LNCAP (cell line): ENCODE data around the gene IFNAR1.

Source experiments
- TF ChIP-seq, protein P1 (sequence below): fragments of 450-650 bp; IDR thresholded peaks from 2 replicates; pipeline ENCODE4 v1.5.1; 2017; ENCODE audit warnings: mild to moderate bottlenecking

Gene IFNAR1

DNA sequence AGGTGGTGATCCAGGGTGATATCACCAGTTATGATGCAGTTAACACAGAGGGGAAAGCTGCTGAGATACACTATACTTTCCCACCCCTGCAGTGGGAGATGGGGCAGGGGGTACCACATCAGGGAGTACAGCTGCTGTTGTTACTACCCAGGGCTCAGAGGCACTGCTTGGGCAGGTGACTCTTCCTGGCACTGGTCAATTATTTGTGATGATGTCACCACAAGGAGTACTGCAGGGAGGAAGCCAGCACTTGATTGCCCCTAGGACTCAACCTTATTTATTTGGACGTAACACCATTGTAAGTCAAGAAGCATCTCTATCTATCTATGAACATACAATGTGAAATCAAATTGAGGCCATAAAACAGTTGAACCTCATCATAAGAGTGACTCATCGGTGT is 10.1 kb downstream of the IFNAR1 start:
- TF ChIP-seq, protein P1, sequence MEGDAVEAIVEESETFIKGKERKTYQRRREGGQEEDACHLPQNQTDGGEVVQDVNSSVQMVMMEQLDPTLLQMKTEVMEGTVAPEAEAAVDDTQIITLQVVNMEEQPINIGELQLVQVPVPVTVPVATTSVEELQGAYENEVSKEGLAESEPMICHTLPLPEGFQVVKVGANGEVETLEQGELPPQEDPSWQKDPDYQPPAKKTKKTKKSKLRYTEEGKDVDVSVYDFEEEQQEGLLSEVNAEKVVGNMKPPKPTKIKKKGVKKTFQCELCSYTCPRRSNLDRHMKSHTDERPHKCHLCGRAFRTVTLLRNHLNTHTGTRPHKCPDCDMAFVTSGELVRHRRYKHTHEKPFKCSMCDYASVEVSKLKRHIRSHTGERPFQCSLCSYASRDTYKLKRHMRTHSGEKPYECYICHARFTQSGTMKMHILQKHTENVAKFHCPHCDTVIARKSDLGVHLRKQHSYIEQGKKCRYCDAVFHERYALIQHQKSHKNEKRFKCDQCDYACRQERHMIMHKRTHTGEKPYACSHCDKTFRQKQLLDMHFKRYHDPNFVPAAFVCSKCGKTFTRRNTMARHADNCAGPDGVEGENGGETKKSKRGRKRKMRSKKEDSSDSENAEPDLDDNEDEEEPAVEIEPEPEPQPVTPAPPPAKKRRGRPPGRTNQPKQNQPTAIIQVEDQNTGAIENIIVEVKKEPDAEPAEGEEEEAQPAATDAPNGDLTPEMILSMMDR: no peak

GRCh38 chr21:33339135-33339534 is 14.4 kb downstream of the IFNAR1 start:
- TF ChIP-seq, protein P1: no peak

DNA sequence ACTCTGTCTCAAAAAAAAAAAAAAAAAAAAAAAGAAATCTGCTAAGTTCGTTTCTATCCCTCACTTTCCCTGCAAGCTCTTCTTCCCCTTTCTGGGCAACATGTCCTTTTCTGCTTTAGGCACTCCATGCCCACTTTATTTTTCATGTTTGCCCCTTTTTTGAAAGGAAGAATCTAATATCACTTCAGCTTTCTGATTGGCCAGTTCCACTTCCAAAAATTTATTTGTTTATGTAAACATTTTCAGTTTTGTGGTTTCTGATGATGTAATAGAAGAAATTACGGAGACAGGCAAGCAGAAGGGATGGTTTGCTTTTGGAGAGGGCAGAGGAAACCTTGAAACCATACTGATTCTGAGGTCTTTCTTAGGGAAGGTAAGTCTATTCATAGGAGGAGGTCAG is 15.1 kb downstream of the IFNAR1 start:
- TF ChIP-seq, protein P1: no peak

DNA sequence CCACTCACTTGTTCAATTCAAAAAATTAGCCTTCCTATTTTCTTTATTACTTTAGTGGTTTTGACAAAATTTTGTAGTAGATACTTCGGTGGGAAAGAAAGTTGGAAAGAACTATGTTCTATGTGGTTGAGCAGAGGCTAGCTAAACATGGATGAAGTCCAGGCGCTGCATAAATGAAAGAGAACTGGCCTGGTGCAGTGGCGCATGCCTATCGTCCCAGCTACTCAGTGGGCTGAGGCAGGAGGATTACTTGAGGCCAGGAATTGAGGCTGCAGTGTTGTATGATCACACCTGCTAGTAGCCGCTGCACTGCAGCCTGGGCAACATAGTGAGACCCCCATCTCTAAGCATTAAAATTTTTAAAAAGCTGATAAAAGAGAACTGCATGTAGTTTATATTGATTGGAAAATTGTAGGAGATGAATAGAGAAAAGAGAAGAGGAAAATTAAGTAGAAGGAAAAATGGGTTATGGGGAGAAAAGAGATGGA is 21.0 kb downstream of the IFNAR1 start:
- TF ChIP-seq, protein P1: no peak

DNA sequence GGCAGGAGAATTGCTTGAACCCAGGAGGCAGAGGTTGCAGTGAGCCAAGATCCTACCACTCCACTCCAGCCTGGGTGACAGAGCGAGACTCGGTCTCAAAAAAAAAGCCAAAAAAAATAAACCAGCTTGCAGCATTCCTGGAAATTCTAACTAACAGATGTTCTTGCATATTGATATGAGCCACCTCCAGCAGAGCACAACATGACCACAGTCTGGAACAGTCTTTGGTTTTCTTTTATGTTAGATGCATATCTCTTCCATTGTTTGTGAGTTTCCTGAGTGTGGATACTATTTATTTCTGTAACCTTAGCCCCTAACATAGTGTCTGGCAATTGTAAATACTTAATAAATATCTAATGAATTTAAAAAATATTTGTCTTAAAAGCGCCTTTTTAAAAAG is 23.9 kb downstream of the IFNAR1 start:
- TF ChIP-seq, protein P1: no peak

DNA sequence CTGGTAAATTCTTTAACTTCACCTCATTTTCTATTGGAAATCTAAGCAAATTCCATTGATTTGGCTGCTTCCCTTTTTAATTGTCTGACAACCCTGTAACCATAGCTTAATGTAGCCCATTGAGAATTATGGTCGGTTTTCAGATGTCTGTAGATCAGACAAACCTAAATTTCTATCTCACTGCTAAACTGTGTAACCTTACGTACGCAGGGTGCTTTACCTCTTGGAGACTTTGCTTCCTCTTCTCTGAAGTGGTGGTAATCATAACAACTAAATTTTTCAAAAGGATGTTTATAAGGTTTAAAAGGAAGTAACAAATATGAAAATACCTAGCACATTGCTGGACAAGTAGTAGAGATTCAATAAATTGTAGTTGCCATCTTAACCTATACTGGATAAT is 25.9 kb downstream of the IFNAR1 start:
- TF ChIP-seq, protein P1: no peak

- TF ChIP-seq, protein P1: no peak
These were observed 30.6 kb downstream of the IFNAR1 start for GRCh38 chr21:33355355-33355754.

GRCh38 chr21:33355996-33356395 is 31.2 kb downstream of the IFNAR1 start:
- TF ChIP-seq, protein P1: no peak
